HG03342 (cell line): ENCODE data around the gene CXCL12.

Experiments
- ATAC-seq: cut with Tn5 transposase; IDR thresholded peaks from one replicate; pipeline ENCODE4 v1.9.1; 2021; ENCODE audit warnings: mild to moderate bottlenecking, moderate library complexity; ENCODE audit not compliant: unreplicated experiment

CXCL12 gene

DNA sequence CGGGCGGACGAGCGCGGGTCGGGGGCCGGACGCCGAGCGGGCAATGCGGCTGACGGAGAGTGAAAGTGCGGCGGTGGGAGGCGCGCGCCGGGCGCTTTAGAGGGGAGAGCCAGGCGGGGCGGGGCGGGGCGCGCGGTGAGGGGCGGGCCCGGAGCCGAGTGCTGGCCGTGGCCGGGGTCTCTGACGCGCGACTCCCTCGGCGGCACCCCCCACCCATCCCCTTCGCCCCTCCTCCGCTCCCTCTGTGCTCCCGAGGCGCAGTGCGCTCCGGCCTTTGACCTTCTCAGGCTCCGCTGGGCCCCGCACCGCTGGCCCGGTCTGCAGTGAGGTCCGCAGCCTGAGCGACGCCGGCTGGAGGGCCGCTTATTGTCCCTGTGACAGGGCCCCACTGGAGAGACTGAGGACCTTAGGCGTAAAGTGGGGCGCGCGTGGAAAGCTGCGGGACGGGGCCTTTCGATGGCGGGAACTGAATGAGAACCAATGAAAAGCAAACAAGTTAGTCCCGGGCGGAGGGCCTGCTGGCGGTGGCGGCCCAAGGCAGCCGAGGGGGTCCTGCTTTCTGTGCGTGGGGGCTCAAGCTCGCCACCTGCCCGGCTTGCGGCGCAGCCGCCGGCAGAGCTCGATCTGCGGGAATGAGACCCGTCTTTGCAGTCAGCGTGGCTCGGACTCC lies at the start of gene CXCL12:
TSS of gene CXCL12 (minus strand) at position 72 of the 670 bp plus-strand sequence. CDS start 92 bp downstream, outside the sequence.
- ATAC-seq = no peak

DNA sequence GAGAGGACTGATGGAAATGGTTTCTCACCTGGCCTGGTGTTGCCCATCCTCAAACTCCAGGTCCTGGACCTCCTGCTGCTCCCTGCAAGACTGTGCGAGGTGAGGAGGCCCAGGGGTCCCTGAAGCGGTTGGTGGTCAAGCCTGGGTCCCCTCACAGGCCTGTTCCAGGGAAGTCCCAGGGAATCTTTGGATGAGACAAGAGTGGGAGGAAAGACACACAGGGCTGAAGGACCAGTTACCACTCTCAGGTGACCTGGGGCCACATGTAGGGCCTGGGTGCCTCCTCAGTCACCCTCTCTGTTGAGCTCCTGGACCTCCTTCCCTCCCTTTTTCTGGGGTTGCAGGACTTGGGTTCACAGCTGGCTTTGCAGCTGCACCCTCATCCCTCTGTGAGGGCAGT lies 42.6 kb upstream of the CXCL12 start:
- ATAC-seq = no peak

DNA sequence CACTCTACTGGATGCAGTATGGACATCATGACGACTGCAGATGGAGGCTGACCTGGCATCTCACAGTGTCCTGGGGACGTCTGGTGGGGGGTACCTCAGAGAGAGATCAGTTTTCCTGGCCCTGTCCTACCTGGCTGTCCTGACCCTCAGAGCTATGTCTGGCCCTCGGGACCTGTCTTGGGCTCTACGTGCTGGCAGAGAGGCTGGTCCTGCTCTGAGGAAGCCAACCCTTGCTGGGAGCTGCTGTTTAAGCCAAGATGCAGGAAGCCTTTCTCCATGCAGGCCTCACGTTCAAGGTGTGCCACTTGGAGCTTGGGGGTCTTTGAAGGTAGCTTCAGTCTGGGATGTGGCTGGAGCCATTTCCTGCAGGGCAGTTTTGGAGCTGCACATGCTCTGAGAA lies 42.1 kb upstream of the CXCL12 start:
- no peak for ATAC-seq

DNA sequence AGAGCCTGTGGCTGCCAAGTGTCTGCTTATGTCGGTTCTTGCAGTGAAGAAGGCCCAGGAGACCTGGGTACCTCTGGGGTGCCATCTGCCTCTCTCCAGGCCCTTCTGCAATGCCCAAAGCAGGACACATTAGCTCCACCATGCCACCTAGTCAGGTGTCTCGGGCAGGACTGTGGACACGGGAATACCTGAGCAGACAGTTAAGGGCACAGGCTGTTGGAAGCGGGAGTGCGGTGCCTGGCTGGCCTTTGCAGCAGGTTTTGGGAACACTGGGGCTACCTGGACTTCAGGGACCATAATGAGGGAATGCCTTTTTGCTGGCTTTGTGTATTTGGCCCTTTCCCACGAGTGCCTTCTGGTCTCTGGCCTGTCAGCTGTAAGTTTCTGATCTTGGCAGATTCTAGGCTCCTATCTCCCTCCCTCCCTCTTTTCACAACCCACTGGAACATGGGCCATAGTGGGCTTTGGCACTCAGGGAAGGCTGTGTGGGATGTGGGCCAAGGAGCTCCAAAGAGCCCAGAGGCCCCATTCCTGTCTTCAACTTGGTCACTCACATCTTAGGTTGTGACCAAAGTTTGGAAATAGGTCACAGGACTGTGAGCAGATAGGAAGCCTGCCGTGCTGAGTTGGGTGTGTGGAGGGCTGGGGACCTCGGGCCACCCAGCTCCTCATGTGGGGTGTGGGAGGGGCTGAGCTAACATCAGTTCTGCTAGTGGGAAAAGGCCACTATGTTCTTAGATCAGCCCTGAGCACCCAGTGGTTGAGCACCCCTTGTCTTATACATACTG lies 41.5 kb upstream of the CXCL12 start:
- ATAC-seq = no peak

DNA sequence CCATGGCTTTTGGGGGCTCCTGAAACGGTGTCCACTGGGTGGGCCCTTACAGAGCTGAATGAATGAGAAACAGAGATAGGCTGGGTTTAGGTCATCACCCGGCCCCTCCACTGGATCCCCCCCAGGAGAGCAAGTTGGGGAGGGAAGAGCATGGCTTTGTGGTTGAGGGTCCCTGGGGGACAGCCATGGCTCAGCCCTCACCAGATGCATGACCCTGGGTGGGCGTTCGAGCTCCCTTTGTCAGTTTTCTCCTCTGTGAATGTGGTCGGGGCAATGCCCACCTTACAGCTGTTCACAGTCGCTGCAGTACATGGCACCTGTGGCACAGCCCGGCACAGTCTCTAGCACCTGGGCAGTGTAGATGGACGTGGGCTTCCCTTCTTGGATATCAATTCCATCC lies 40.6 kb upstream of the CXCL12 start:
- ATAC-seq = no peak

DNA sequence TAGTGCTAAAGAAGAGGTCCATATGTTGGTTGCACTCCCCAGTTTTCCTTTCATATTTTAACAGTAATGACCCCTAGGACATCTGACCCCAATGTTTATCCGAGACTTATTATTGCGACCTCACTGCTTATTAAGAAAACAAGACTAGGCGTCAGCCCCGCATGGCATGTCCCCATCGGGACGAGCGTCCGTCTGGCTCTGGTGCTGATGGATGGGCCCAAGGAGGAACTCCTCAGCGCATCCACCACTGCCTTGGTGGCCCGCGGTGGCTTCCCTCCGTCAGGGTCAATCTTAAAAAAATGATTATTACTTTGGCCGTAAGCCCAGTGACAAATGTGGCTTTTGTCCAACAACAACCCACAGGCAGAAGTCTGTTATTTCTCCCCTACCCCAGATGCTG lies 40.1 kb upstream of the CXCL12 start:
- no peak for ATAC-seq

DNA sequence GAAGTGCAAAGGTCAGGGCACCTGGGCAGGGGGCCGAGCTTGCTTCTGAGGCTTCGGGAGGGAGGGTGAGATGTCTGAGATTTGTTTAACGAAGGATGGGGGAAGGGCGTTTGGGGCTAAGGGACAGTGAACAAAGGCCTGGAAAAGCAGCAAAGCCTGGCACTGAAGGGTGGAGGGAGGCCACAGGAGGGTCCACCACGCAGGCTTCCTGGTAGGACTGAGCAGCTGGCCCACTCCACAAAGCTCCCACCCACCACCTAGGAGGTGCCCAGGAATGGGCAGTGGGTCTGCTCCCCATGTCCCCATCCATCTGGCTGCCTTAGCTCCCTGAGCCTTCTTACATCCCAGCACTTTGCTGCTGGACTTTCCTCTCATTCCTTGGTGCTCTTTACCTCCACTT lies 39.4 kb upstream of the CXCL12 start:
- no peak for ATAC-seq

DNA sequence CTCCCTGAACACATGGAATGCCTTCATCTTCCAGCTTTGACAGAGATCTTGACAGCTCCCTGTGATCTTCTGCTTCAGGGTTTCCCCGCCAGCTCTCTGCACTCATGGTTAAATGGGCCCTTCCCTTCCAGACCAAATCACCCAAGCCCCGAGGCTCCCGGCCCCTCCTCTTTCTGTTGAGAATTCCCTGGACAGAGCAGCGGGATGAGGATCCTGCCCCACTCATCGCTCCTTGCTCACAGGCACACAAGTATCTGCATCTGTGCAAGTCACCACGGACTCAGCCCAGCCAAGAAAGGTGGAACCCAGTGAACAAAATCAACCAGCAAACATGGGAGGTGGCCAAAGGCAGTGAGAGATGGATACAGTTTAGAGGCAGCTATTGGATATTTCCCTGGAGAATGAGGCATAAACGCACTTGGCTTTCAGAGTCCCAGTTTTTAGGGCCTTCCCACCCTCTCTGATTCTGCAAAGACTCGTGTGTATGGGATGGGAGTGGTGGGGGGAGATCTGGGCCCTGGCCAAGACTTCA lies 37.7 kb upstream of the CXCL12 start:
- ATAC-seq = no peak

DNA sequence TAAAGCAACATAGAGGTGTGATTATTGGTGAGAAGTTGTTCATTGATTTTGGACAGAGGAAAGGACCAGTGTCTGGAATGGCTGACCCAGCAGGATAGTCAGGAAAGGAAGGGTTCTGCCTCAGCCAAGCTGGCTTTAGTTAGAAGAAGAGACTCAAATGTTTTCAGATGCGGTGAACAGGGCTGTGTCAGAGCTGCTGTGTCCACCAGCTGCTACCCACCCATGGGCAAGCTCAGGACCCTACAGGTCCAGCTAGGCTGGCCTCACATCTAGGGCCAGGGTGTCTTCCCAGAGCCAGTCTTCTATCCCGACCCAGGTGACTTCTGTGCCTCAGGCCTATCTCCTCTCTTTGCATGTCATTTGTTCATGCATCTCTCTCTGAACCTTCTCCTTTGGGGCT lies 37.3 kb upstream of the CXCL12 start:
- ATAC-seq = no peak

DNA sequence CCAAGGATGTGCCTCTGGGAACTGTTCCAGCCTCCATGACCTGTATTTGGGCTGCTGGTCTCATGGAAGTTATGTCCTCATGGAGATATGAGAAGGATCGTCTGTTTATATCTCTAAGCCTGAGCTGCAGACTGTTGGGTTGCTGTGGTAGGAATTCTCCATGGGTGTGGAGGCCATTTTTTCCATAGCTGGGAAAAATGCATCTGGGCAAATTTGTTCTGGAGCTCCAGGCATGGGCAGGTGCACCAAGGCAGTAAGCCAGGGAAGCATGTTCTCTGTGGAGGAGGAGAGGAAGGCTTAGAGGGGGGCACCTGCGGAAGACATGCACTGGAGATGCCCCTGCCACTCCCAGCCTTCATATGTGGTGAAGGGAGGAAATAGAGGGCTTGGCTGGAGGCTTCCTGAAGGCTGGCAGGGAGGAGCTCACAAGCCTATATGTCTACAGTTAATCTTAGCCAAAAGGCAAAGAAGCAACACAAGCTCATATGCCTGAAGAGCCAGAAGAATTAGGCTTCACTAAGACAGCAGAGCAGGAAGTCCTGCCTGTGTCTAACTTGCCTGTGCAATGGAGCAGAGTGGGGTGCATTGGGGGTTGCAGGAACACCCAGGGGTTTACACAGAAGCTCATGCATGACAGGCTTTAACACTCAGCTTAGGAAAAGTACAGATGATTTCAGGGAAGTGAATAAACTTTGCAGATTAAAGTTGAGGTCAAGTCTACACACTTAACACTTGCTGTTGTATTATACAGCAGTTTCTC lies 35.1 kb upstream of the CXCL12 start:
- ATAC-seq = no peak

DNA sequence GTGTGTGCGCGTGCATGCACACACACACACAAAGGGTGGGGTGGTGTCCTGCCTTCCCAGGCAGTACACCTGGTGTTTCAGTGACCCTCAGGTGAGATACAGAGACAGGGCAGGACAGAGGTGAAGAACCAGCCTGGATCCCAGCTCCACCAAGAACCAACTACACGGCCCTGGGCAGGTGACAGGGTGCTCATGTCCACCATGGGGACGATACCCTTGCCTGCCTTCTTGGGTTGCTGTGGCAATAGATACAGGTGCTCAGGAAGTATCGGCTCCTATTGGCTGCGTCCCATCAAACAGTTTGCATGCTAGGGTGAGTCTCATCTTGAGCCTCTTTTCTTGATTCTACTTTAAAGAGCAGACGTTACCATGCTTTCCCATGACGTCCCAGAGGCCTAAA lies 33.7 kb upstream of the CXCL12 start:
- no peak for ATAC-seq

DNA sequence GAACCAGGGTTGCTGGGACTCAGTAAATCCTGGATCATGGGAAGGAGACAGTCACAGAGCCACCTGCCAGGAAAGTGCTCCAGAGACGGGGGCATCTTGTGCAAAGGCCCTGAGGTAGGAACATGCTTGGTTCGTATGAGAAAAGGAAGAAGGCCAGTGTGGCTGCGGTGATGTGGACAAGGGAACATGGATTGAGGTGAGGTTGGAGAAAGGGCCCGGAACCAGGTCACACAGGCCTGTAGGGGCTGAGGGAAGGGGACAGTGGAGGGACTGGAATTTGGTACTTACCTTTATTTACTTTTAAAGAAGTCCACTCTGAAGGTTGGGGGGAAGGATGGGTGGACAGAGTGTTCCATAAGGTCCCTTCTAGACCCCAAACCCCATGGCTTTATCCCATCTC lies 32.9 kb upstream of the CXCL12 start:
- ATAC-seq = no peak

DNA sequence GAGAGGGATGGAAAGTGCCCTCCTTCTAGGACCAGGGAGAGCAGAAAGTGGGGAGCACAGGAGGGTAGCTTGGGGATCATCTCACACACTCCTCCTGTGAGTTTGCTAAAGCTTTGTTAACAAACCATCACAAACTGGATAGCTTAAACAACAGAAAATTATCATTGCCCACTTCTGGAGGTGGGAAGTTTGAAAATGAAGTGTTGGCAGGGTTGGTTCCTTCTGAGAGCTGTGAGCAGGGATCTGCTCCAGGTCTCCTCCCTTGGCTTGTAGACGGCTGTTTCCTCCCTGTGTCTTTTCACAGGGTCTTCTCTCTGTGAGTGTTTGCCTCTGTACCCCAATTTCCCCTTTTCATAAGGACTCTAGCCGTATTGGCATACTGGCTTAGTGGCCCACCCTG lies 32.0 kb upstream of the CXCL12 start:
- ATAC-seq = no peak

DNA sequence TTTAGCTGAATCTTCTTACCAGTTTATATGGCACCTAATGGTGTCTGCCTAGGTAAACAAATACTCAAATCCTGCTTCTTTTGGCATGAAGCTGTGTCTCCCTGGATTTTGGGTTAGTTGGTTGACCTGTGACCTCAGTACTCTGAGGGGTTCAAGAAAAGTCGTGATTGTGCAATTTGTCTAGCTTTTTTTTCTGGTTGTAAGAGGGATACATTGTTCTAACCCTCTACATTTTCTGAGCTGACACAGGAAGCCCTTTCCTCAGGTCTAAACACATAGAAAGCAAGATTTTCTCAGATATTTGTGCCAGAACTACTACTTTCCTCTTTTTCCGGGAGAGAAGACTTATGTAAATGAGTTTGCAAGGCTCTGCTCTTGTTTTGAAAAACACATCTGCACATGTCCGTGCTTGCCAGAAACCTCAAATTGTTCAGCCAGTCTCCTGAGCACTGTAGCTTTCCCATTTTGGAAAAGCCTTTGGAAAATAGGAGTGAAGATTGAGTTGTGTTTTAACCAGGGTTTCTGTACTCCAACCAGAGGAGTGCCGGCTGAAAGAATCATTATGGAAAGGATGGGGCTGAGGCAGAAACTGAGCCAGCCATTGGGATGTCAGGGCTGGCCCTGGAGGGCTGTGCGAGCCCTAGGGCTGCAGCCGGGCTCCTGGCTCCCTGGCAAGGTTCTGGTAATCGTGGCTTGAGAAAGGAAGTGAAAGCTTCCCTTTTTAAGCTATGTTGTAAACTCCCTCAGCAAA lies 31.3 kb upstream of the CXCL12 start:
- ATAC-seq = no peak

DNA sequence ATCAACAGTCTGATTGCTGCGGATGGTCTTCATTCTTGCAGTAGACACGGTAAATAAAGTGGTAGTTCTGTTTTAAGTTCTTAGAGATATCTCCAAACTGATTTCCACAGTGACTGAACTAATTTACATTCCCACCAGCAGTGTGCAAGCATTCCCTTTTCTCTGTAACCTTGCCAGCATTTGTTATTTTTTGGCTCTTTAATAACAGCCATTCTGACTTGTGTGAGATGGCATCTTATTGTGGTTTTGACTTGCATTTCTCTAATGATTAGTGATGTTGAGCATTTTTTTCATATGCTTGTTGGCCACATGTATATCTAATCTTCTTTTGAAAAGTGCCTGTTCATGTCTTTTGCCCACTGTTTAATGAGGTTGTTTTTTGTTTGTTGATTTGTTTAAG lies 30.2 kb upstream of the CXCL12 start:
- ATAC-seq = no peak

DNA sequence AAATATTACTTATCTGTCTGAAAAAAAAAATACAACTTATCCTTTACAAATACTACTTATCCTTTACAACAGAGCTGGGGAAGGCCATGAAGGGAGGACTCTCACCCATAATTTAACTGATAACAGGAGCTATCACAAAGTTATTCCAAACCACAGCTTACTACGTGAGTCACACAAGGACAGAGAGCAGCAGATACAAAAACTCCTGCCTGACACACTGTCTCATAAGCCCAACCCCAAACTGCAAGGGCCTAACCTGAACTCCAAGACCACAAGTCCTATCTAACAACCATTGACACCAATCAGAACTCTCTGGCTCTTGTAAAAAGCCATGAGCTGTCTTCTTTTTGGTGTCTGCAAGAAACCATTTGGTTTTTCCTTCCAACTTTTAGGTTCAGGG lies 28.5 kb upstream of the CXCL12 start:
- no peak for ATAC-seq

DNA sequence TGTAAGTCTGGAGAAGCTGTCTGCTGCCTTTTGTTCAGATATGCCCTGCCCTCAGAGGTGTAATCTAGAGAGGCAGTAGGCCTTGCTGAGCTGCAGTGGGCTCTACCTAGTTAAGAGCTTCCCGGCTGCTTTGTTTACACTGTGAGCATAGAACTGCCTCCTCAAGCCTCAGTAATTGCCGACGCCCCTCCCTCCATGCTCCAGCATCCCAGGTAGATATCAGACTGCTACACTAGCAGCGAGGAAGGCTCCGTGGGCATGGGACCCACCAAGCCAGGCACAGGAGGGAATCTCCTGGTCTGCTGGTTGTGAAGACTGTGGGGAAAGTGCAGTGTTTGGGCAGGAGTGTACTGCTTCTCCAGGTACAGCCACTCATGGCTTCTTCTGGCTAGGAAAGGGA lies 26.4 kb upstream of the CXCL12 start:
- ATAC-seq = no peak

DNA sequence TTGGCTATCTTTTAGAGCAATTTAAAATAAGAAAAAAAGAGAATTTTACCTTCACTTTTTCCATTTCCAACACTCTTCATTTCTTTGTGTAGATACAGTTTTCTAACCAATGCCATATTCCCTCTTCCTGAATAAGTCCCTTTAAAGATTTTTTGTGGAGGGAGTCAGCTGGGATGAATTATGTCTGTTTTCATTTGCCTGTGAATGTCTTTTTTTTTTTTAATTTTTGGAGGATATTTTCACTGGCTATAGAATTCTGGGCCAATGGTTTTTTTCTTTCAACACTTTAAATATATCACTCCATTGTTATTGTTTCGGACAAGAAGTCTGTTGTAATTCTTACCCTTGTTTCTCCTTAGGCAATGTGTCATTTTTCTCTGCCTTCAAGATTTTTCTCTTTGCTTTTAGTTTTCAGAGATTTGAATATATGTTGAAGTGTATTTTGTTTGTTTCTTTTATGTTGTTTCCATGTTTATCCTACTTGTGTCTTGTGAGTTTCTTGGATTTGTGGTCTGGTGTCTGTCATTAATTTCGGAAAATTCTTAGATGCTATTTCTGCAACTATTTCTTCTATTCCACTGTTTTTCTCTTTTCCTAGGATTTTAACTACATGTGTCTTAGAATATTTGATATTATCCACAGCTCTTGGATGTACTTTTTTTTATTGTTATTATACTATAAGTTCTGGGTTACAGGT lies 20.0 kb upstream of the CXCL12 start:
- ATAC-seq = no peak

DNA sequence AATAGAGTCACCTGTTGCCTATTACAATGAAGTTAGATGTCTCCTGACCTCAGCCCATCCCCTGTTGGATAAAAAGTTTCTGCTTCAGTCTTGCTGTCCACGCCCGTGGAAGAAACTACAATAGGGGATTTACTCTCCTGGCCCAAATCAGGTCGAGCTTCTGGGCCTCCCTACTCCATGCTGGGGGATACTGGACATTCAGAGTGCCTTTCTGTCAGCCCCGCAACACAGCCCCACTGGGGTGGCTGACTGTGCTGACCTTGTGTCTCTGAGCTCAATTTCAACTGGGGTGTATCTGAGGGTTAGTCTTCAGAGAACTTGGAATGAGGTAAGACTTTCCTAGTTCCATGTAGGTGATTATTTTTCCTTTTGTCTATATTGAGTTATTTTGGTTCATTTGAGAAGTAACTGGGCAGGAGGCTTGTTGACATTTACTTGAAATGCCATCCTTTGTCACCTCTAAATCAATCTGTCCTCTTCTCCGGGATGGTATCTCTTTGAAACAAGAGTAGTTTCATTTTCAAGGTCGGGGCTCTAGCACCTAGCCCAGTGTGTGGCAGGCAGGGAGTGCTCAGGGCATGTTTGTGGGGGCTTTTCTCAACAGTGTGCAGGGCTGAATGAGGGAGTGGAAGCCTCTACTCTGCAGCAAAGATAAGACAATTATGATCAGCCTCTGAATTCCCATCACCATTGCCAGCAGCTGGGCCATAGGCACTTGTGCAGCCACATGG lies 17.7 kb upstream of the CXCL12 start:
- no peak for ATAC-seq

DNA sequence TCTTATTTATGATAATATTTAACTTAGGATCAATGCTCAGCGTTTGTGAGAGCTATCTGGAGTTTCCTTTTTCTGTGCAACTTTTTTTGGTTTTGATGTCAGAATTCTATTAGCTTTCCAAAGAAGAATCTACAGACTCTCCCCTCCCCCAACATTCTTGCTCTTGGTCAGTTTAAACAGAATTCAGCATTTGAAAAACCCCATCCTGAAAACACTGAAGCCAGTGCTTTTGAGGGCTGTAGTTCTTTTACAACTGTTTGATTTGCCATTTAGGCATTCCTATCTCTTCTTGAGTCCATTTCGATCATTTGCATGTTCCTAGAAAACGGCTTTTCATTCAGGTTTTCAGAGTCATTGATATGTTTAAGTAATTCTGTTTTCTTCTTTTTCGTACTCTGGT lies 15.6 kb upstream of the CXCL12 start:
- ATAC-seq = no peak
